ENCODE data around the gene TNK2.

GRCh38 chr3:195907684-195907933, 742 bp downstream of the TNK2 start:
- TF ChIP-seq CTCF (IDR thresholded peaks at IDR 0.05), result no peak
- no peak for TF ChIP-seq POLR2A (IDR thresholded peaks at IDR 0.05)
